ENCODE results near the gene SLC17A1. TPM values are rescaled to one million over a fixed set of nuclear protein-coding genes. Genes with fewer than 3 reads are reported as not detected.

The SLC17A1 gene
- total and polyA plus RNA-seq, 2 of the 4 experiments (the other 2 are of a cell fraction) = not detected

GRCh38 chr6:25832670-25833069, 818 bp upstream of the SLC17A1 start:
- BruUV-seq (replicated peaks) = no TSS peak

More at GRCh38 chr6:25832670-25833069, 818 bp upstream of the SLC17A1 start:
- no peaks in the 10 kb centered on the region for H4K20me1 ChIP-seq (ENCODE audit: insufficient read depth, low read length)
- ATAC-seq (ENCODE audit: low read depth) = no peak
- no peak overlapping the region for H3K56ac ChIP-seq (ENCODE audit: extremely low read depth, insufficient read depth, low read length)
- H2AK9ac ChIP-seq (replicated peaks; ENCODE audit: low read depth, low read length, poor library complexity) = no peak overlapping the region
- no peak overlapping the region for H4K8ac ChIP-seq (ENCODE audit: low read depth in 2 of 2, low read length in 2 of 2)
- no peak overlapping the region for H4K91ac ChIP-seq (ENCODE audit: insufficient read depth, low read depth, low read length)
- H3K27ac ChIP-seq (ENCODE audit: insufficient read depth, low read length) = no peak overlapping the region
- no CpG with 5 or more reads among the region's 3 CpGs for WGBS, 2 experiments (ENCODE audit: extremely low coverage in 2 of 2, insufficient read length in 1 of 2)
- H3K4me3 ChIP-seq (ENCODE audit: insufficient read depth, low read depth, low read length) = no peak overlapping the region
- H3K9me1 ChIP-seq (ENCODE audit: insufficient read depth, low read length) = no peaks in the 10 kb centered on the region
- H2BK120ac ChIP-seq (ENCODE audit: low read depth, low read length) = no peak overlapping the region
- no peak overlapping the region for H3K18ac ChIP-seq (ENCODE audit: low read depth, low read length)
- no peaks in the 10 kb centered on the region for H3K4me1 ChIP-seq (ENCODE audit: control insufficient read depth, insufficient read depth, low read length)
- no peak overlapping the region for H2BK20ac ChIP-seq (ENCODE audit: low read depth, low read length)
- H3K4me2 ChIP-seq (ENCODE audit: low read depth, low read length) = no peak overlapping the region
- no peak overlapping the region for H3K23ac ChIP-seq (ENCODE audit: low read depth, low read length)
- TF ChIP-seq FOS (IDR thresholded peaks at IDR 0.05; ENCODE audit: low read depth, low read length) (no peak), ELK1 (IDR thresholded peaks at IDR 0.05; ENCODE audit: borderline replicate concordance, low read depth, low read length) (no peak), CEBPB (IDR thresholded peaks at IDR 0.05; ENCODE audit: low read depth, low read length) (no peak), NFE2L2 (IDR thresholded peaks at IDR 0.05; ENCODE audit: low read depth, low read length) (no peak), CHD1 (IDR thresholded peaks at IDR 0.05; ENCODE audit: low read depth, low read length) (no peak), RAD21 (IDR thresholded peaks at IDR 0.05; ENCODE audit: low read length) (no peak), RFX5 (IDR thresholded peaks at IDR 0.05; ENCODE audit: low read depth, low read length) (no peak), MXI1 (IDR thresholded peaks at IDR 0.05; ENCODE audit: borderline replicate concordance, low read depth, low read length) (no peak), MAZ (IDR thresholded peaks at IDR 0.05; ENCODE audit: borderline replicate concordance, low read depth, low read length) (no peak), MAFK (IDR thresholded peaks at IDR 0.05; ENCODE audit: low read depth, low read length) (no peak), RCOR1 (IDR thresholded peaks at IDR 0.05; ENCODE audit: insufficient replicate concordance, low read length) (no peak), BHLHE40 (IDR thresholded peaks at IDR 0.05; ENCODE audit: low read depth, low read length) (no peak)
- no peaks in the 10 kb centered on the region for H3K9me3 ChIP-seq (ENCODE audit: control insufficient read depth, insufficient read depth, low read length)
- H3K9ac ChIP-seq (ENCODE audit: low read depth, low read length) = no peak overlapping the region
- no peak overlapping the region for H2BK5ac ChIP-seq (ENCODE audit: low read depth, low read length, poor library complexity, severe bottlenecking)
- ChIA-PET CTCF (no interaction called here), POLR2A (ENCODE audit: unreplicated experiment) (no interaction called here)
- no peaks in the 10 kb centered on the region for H3K36me3 ChIP-seq (ENCODE audit: control insufficient read depth, insufficient read depth, low read length)
- no peaks in the 10 kb centered on the region for H3K79me1 ChIP-seq (ENCODE audit: low read depth in 1 of 2, low read length in 2 of 2)
- dilution Hi-C loops (cut with HindIII; ENCODE audit: low sequenced_read_pairs, unreplicated experiment) (no loop called here), intact Hi-C loops (cut with micrococcal nuclease) (no loop called here), in situ Hi-C loops (cut with MboI; ENCODE audit: low sequenced_read_pairs) (no loop called here)
- H3K4ac ChIP-seq (ENCODE audit: low read depth, low read length) = no peak overlapping the region
- no peak overlapping the region for H2BK15ac ChIP-seq (ENCODE audit: low read depth, low read length)
- H3K27me3 ChIP-seq (ENCODE audit: control insufficient read depth, insufficient read depth, low read length) = no peaks in the 10 kb centered on the region
- no peak overlapping the region for H2AK5ac ChIP-seq (ENCODE audit: low read depth, low read length)
- H3K14ac ChIP-seq (replicated peaks; ENCODE audit: low read depth, low read length) = no peak overlapping the region
- no peak overlapping the region for H2AFZ ChIP-seq (replicated peaks; ENCODE audit: low read length, poor library complexity)
- DNase-seq = no peak
- no peak overlapping the region for H4K5ac ChIP-seq (ENCODE audit: low read depth, low read length)
